Esophagus muscularis mucosa (tissue), 4 donors: ENCODE data around the gene LHFPL6. TPM values are rescaled to one million over a fixed set of nuclear protein-coding genes. Genes with fewer than 3 reads are reported as not detected.

Experiments used
- DNase-seq: peaks from one replicate; pipeline ENCODE4 v3.0.0-alpha.2; 2017; ENCODE audit errors: extremely low spot score
- H3K27ac ChIP-seq, 4 donors: fragments of 200-600 bp; sonication (generic); replicated peaks in 1 of 4; 1 replicate in 3 of 4; 2 replicates in 1 of 4; pipeline ENCODE4 v1.5.1; 2016 to 2019; ENCODE audit warnings: mild to moderate bottlenecking in 1 of 4
- H3K27me3 ChIP-seq, 4 donors: fragments of 200-600 bp; sonication (generic); one replicate each; pipeline versions ENCODE4 v1.5.1 to v1.6.0; 2016 to 2019
- H3K36me3 ChIP-seq, 4 donors: fragments of 200-600 bp; sonication (generic); one replicate each; pipeline ENCODE4 v1.5.1; 2016 to 2019
- H3K4me1 ChIP-seq, 4 donors: fragments of 200-600 bp; sonication (generic); one replicate each; pipeline ENCODE4 v1.5.1; 2016 to 2019
- H3K4me3 ChIP-seq, 4 donors: fragments of 200-600 bp; sonication (generic); 1 replicate in 2 of 4; 2 replicates in 2 of 4; pipeline ENCODE4 v1.5.1; 2016 to 2019; ENCODE audit warnings: mild to moderate bottlenecking in 4 of 4, moderate library complexity in 1 of 4
- H3K9me3 ChIP-seq, 4 donors: fragments of 200-600 bp; sonication (generic); 1 replicate in 3 of 4; 2 replicates in 1 of 4; pipeline ENCODE4 v1.5.1; 2016 to 2019
- EP300 ChIP-seq: sonication (generic); formaldehyde crosslinking; IDR thresholded peaks from one replicate; pipeline ENCODE4 v1.6.1; 2017; ENCODE audit warnings: antibody characterized with exemption
- POLR2A ChIP-seq: fragments of 450-650 bp; IDR thresholded peaks from one replicate; pipeline ENCODE4 v1.6.1; 2017; ENCODE audit warnings: antibody characterized with exemption, moderate library complexity, mild to moderate bottlenecking, low read depth
- POLR2AphosphoS5 ChIP-seq, 2 donors: sonication (generic); formaldehyde crosslinking; IDR thresholded peaks; one replicate each; pipeline ENCODE4 v1.6.1; 2017; ENCODE audit warnings: antibody characterized with exemption in 2 of 2
- WGBS: methylation state at CpG from one replicate; pipeline ENCODE4 v1.1.5; 2018; 5-methylcytosine and 5-hydroxymethylcytosine counted together
- intact Hi-C: fragments of 100-400 bp; cut with DNase I; formaldehyde crosslinking; loops from one replicate; pipeline ENCODE4 v1.15.1; 2023
- total RNA-seq, 4 donors: library from RNA; depleted of rRNA; stranded (reverse); fragments of >200 nt; gene quantifications; one replicate each; pipeline versions ENCODE4 v1.1.0 to v1.2.1, GENCODE V29; 2016
- TF ChIP-seq, protein P1 (sequence below), 3 experiments: fragments of 200-600 bp in 2 of 3; fragments of 450-650 bp in 1 of 3; sonication (generic) in 2 of 3; IDR thresholded peaks; one replicate each; pipeline ENCODE4 v1.5.1; 2017 to 2019; ENCODE audit warnings: antibody characterized with exemption in 3 of 3, mild to moderate bottlenecking in 2 of 3, moderate library complexity in 1 of 3

LHFPL6 gene
- total RNA-seq, 4 donors from 2014 or later: 55.6 to 75.9 (median 72.0) TPM

DNA sequence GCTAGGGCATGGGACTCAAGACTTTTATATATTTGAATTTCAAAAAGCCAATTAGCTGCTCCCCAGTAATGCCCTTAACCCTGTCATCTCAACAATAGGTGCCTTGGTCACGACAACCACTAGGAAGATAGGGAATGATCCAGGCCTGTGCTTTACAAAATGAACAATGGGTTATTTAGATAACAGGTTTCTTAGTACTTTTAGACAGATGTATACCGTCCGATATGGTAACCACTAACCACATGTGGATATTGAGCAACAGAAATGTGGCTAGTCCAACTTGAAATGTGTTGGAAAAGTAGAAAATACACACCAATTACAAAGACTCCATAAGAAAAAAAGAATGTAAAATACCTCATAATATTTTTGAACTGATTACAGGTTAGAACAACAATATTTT lies 201.2 kb downstream of the LHFPL6 start:
- Histone ChIP-seq H3K27me3 (no peaks in the 10 kb centered on the region), H3K27ac (no peak overlapping the region), H3K4me1 (peaks cover 18 to 29% (median 23%) of the 10 kb centered on the region in 4 donors), H3K4me3 (no peak overlapping the region), H3K9me3 (no peaks in the 10 kb centered on the region), H3K36me3 (no peaks in the 10 kb centered on the region)
- no peak for DNase-seq
- 84% methylated on average over 3 of the region's 3 CpGs for WGBS
- TF ChIP-seq POLR2AphosphoS5 (IDR thresholded peaks at IDR 0.05) (no peak), POLR2A (no peak), EP300 (no peak)
- TF ChIP-seq, protein P1, sequence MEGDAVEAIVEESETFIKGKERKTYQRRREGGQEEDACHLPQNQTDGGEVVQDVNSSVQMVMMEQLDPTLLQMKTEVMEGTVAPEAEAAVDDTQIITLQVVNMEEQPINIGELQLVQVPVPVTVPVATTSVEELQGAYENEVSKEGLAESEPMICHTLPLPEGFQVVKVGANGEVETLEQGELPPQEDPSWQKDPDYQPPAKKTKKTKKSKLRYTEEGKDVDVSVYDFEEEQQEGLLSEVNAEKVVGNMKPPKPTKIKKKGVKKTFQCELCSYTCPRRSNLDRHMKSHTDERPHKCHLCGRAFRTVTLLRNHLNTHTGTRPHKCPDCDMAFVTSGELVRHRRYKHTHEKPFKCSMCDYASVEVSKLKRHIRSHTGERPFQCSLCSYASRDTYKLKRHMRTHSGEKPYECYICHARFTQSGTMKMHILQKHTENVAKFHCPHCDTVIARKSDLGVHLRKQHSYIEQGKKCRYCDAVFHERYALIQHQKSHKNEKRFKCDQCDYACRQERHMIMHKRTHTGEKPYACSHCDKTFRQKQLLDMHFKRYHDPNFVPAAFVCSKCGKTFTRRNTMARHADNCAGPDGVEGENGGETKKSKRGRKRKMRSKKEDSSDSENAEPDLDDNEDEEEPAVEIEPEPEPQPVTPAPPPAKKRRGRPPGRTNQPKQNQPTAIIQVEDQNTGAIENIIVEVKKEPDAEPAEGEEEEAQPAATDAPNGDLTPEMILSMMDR (IDR thresholded peaks at IDR 0.05): no peak
- intact Hi-C loops: no loop called here

- no peak overlapping the region for H3K27ac ChIP-seq
- 81% methylated on average over 4 of the region's 4 CpGs for WGBS
- no peak overlapping the region for H3K4me3 ChIP-seq
- no peaks in the 10 kb centered on the region for H3K9me3 ChIP-seq
- intact Hi-C loops: no loop called here
- H3K4me1 ChIP-seq: peaks cover 18 to 29% (median 23%) of the 10 kb centered on the region in 4 donors
- H3K36me3 ChIP-seq: no peaks in the 10 kb centered on the region
- no peak for DNase-seq
- H3K27me3 ChIP-seq: no peaks in the 10 kb centered on the region
- TF ChIP-seq EP300 (no peak), POLR2A (no peak), POLR2AphosphoS5 (IDR thresholded peaks at IDR 0.05) (no peak)
Measured at GRCh38 chr13:39401046-39401705, 201.8 kb downstream of the LHFPL6 start.

- Histone ChIP-seq H3K4me3 (no peak overlapping the region), H3K36me3 (no peaks in the 10 kb centered on the region), H3K27me3 (no peaks in the 10 kb centered on the region), H3K27ac (no peak overlapping the region), H3K9me3 (no peaks in the 10 kb centered on the region), H3K4me1 (peaks cover 26 to 45% (median 30%) of the 10 kb centered on the region in 4 donors)
- intact Hi-C loops: no loop called here
- TF ChIP-seq EP300: no peak
- DNase-seq: no peak
Measured at GRCh38 chr13:39399102-39399501, 203.9 kb downstream of the LHFPL6 start.

DNA sequence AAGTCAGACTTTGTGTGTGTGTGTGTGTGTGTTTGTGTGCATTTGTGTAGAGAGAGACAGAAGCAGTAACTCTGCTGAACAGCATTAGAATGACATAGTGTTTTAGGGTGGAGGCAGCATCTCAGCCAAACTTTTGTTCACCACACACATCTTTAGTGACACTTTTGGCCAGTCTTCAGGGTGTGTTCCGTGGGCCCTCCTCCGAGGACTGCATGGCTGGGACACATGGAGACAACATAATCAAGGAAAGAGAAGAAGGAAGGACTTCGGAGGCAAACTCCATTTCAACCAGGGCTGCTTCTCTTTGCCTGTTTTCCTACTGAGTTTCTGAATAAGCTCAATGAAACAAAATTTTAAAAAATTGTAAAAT lies 205.1 kb downstream of the LHFPL6 start:
- no peaks in the 10 kb centered on the region for H3K27me3 ChIP-seq
- no peaks in the 10 kb centered on the region for H3K9me3 ChIP-seq
- TF ChIP-seq POLR2AphosphoS5 (IDR thresholded peaks at IDR 0.05) (peak in 1 of 2 donors; percentile 19), POLR2A (no peak)
- H3K4me1 ChIP-seq: peaks cover 26 to 35% (median 30%) of the 10 kb centered on the region in 4 donors
- H3K27ac ChIP-seq: peak overlapping the region; percentile 21 to 57 (median 32)
- no peak for DNase-seq
- peak overlapping the region in 1 of 4 donors; percentile 23 for H3K4me3 ChIP-seq
- intact Hi-C loops: no loop called here
- 53% methylated on average over 3 of the region's 3 CpGs for WGBS
- H3K36me3 ChIP-seq: no peaks in the 10 kb centered on the region

GRCh38 chr13:39397226-39397895 lies 205.6 kb downstream of the LHFPL6 start:
- Histone ChIP-seq H3K9me3 (no peaks in the 10 kb centered on the region), H3K27me3 (no peaks in the 10 kb centered on the region), H3K4me1 (peaks cover 26 to 35% (median 30%) of the 10 kb centered on the region in 4 donors), H3K27ac (peak overlapping the region; percentile 21 to 57 (median 32)), H3K4me3 (peak overlapping the region in 2 of 4 donors; percentile 23), H3K36me3 (no peaks in the 10 kb centered on the region)
- TF ChIP-seq POLR2A (no peak), EP300 (no peak), POLR2AphosphoS5 (IDR thresholded peaks at IDR 0.05) (no peak)
- TF ChIP-seq, protein P1 (IDR thresholded peaks at IDR 0.05): no peak
- DNase-seq: no peak
- 51% methylated on average over 11 of the region's 11 CpGs for WGBS
- intact Hi-C loops: no loop called here

GRCh38 chr13:39394796-39395678 lies 208.0 kb downstream of the LHFPL6 start:
- 60% methylated on average over 12 of the region's 13 CpGs for WGBS
- H3K4me1 ChIP-seq: peaks cover 26 to 31% (median 27%) of the 10 kb centered on the region in 4 donors
- no peak for DNase-seq
- TF ChIP-seq, protein P1 (IDR thresholded peaks at IDR 0.05): no peak
- H3K27ac ChIP-seq: peak overlapping the region in 2 of 4 donors; percentile 1 to 43
- no peaks in the 10 kb centered on the region for H3K27me3 ChIP-seq
- no peak overlapping the region for H3K4me3 ChIP-seq
- intact Hi-C loops: no loop called here
- no peaks in the 10 kb centered on the region for H3K36me3 ChIP-seq
- no peaks in the 10 kb centered on the region for H3K9me3 ChIP-seq
